HEK293 (cell line): ENCODE data around the gene SH3PXD2B.

Experiments used
- GFI1B ChIP-seq: fragments of 450-650 bp; formaldehyde crosslinking; IDR thresholded peaks from 2 replicates; pipeline ENCODE4 v1.5.1; 2016; ENCODE audit warnings: missing biosample characterization, missing genetic modification characterization
- MYNN ChIP-seq: fragments of 450-650 bp; formaldehyde crosslinking; IDR thresholded peaks from 2 replicates; pipeline ENCODE4 v1.5.1; 2016; ENCODE audit warnings: missing biosample characterization, missing genetic modification characterization, borderline replicate concordance
- OVOL3 ChIP-seq: fragments of 450-650 bp; formaldehyde crosslinking; IDR thresholded peaks from 2 replicates; pipeline ENCODE4 v1.5.1; 2016; ENCODE audit warnings: missing biosample characterization, missing genetic modification characterization
- SCRT1 ChIP-seq: fragments of 450-650 bp; formaldehyde crosslinking; IDR thresholded peaks from 2 replicates; pipeline ENCODE4 v1.5.1; 2016; ENCODE audit warnings: missing biosample characterization, missing genetic modification characterization, borderline replicate concordance
- SP2 ChIP-seq: fragments of 450-650 bp; formaldehyde crosslinking; IDR thresholded peaks from 2 replicates; pipeline ENCODE4 v1.5.1; 2016; ENCODE audit warnings: missing biosample characterization, missing genetic modification characterization
- TSHZ1 ChIP-seq: fragments of 450-650 bp; formaldehyde crosslinking; IDR thresholded peaks from 2 replicates; pipeline ENCODE4 v1.5.1; 2016; ENCODE audit warnings: missing biosample characterization, missing genetic modification characterization, borderline replicate concordance
- YY2 ChIP-seq: fragments of 450-650 bp; formaldehyde crosslinking; IDR thresholded peaks from 2 replicates; pipeline ENCODE4 v1.5.1; 2016; ENCODE audit warnings: missing biosample characterization, missing genetic modification characterization
- ZBTB11 ChIP-seq: fragments of 450-650 bp; formaldehyde crosslinking; conservative IDR thresholded peaks from 2 replicates; pipeline ENCODE4 v1.5.1; 2016; ENCODE audit warnings: low read depth, missing biosample characterization, missing genetic modification characterization
- ZBTB49 ChIP-seq: fragments of 450-650 bp; formaldehyde crosslinking; IDR thresholded peaks from 2 replicates; pipeline ENCODE4 v1.5.1; 2016; ENCODE audit warnings: missing biosample characterization, missing genetic modification characterization, low read depth
- ZFP69B ChIP-seq: fragments of 450-650 bp; formaldehyde crosslinking; IDR thresholded peaks from 2 replicates; pipeline ENCODE4 v1.5.1; 2016; ENCODE audit warnings: missing biosample characterization, missing genetic modification characterization
- ZNF18 ChIP-seq: fragments of 450-650 bp; formaldehyde crosslinking; IDR thresholded peaks from 2 replicates; pipeline ENCODE4 v1.5.1; 2016; ENCODE audit warnings: missing biosample characterization, missing genetic modification characterization
- ZNF274 ChIP-seq, 2 experiments: fragments of 200-500 bp in 1 of 2; fragments of 450-650 bp in 1 of 2; sonication (Bioruptor generic) in 1 of 2; formaldehyde crosslinking in 1 of 2; IDR thresholded peaks; 2 replicates each; pipeline versions ENCODE4 v1.5.1 to v1.6.1; 2014 to 2016; ENCODE audit warnings: borderline replicate concordance in 1 of 2, inconsistent platforms in 1 of 2, low read length in 1 of 2, missing biosample characterization in 1 of 2, missing genetic modification characterization in 1 of 2
- ZNF324 ChIP-seq: fragments of 450-650 bp; formaldehyde crosslinking; IDR thresholded peaks from 2 replicates; pipeline ENCODE4 v1.5.1; 2016; ENCODE audit warnings: missing biosample characterization, missing genetic modification characterization
- ZNF416 ChIP-seq: fragments of 450-650 bp; formaldehyde crosslinking; IDR thresholded peaks from 2 replicates; pipeline ENCODE4 v1.5.1; 2016; ENCODE audit warnings: missing biosample characterization, missing genetic modification characterization
- ZNF521 ChIP-seq: fragments of 450-650 bp; formaldehyde crosslinking; IDR thresholded peaks from 2 replicates; pipeline ENCODE4 v1.5.1; 2017; ENCODE audit warnings: missing biosample characterization, mild to moderate bottlenecking, missing genetic modification characterization
- ZNF555 ChIP-seq: fragments of 450-650 bp; formaldehyde crosslinking; conservative IDR thresholded peaks from 2 replicates; pipeline ENCODE4 v1.5.1; 2017; ENCODE audit warnings: missing biosample characterization, mild to moderate bottlenecking, missing genetic modification characterization, inconsistent platforms
- ZNF621 ChIP-seq: fragments of 450-650 bp; formaldehyde crosslinking; IDR thresholded peaks from 2 replicates; pipeline ENCODE4 v1.5.1; 2017; ENCODE audit warnings: missing biosample characterization, missing genetic modification characterization
- ZNF623 ChIP-seq: fragments of 450-650 bp; formaldehyde crosslinking; IDR thresholded peaks from 2 replicates; pipeline ENCODE4 v1.5.1; 2016; ENCODE audit warnings: missing biosample characterization, missing genetic modification characterization
- ZNF658 ChIP-seq: fragments of 450-650 bp; formaldehyde crosslinking; IDR thresholded peaks from 2 replicates; pipeline ENCODE4; 2016; ENCODE audit warnings: missing biosample characterization, missing genetic modification characterization
- ZNF707 ChIP-seq: fragments of 450-650 bp; formaldehyde crosslinking; IDR thresholded peaks from 2 replicates; pipeline ENCODE4 v1.5.1; 2016; ENCODE audit warnings: missing biosample characterization, missing genetic modification characterization
- ZNF76 ChIP-seq: fragments of 450-650 bp; formaldehyde crosslinking; IDR thresholded peaks from 2 replicates; pipeline ENCODE4; 2016; ENCODE audit warnings: low read depth, missing biosample characterization, missing genetic modification characterization, borderline replicate concordance
- ZNF768 ChIP-seq: fragments of 450-650 bp; formaldehyde crosslinking; IDR thresholded peaks from 2 replicates; pipeline ENCODE4 v1.5.1; 2018; ENCODE audit warnings: missing biosample characterization, mild to moderate bottlenecking, missing genetic modification characterization
- ZNF792 ChIP-seq: fragments of 450-650 bp; formaldehyde crosslinking; IDR thresholded peaks from 2 replicates; pipeline ENCODE4 v1.5.1; 2016; ENCODE audit warnings: missing biosample characterization, missing genetic modification characterization
- ZSCAN16 ChIP-seq: fragments of 450-650 bp; formaldehyde crosslinking; IDR thresholded peaks from 2 replicates; pipeline ENCODE4 v1.5.1; 2016; ENCODE audit warnings: missing biosample characterization, missing genetic modification characterization
- ZSCAN23 ChIP-seq: fragments of 450-650 bp; formaldehyde crosslinking; IDR thresholded peaks from 2 replicates; pipeline ENCODE4 v1.5.1; 2016; ENCODE audit warnings: missing biosample characterization, missing genetic modification characterization
- ZSCAN4 ChIP-seq: fragments of 450-650 bp; formaldehyde crosslinking; IDR thresholded peaks from 2 replicates; pipeline ENCODE4 v1.5.1; 2017; ENCODE audit warnings: missing biosample characterization, missing genetic modification characterization

The SH3PXD2B gene

GRCh38 chr5:172437445-172438318, 16.6 kb downstream of the SH3PXD2B start (continued):
- no peak for TF ChIP-seq ZSCAN16 (tag by site-specific recombination)
- TF ChIP-seq ZBTB49 (tag by site-specific recombination), result no peak
- peak; percentile 69; the same call in 1 of the 2 replicates for TF ChIP-seq ZNF324
- no peak for TF ChIP-seq ZNF521 (tag by site-specific recombination)
- TF ChIP-seq ZNF76 (tag by site-specific recombination), result no peak; the same call in 1 of the 2 replicates
- 0 out of 2 replicates have a peak, but pooled peaks have one; percentile 45 for TF ChIP-seq YY2
- no peak for TF ChIP-seq TSHZ1 (tag by site-specific recombination)
- TF ChIP-seq ZBTB11 (tag by site-specific recombination), result no peak
- TF ChIP-seq ZNF768 (tag by site-specific recombination), result no peak
- no peak for TF ChIP-seq ZNF555 (tag by site-specific recombination)
- TF ChIP-seq SP2 (tag by site-specific recombination), result no peak
- no peak for TF ChIP-seq ZSCAN23 (tag by site-specific recombination)
- TF ChIP-seq ZNF18 (tag by site-specific recombination), result peak; percentile 59; the same call in 1 of the 2 replicates
- TF ChIP-seq ZNF707 (tag by site-specific recombination), result no peak
- TF ChIP-seq ZNF792, result no peak
- TF ChIP-seq OVOL3 (tag by site-specific recombination), result no peak
- TF ChIP-seq ZNF621 (tag by site-specific recombination), result no peak
- no peak for TF ChIP-seq MYNN (tag by site-specific recombination)
- no peak for TF ChIP-seq ZSCAN4 (tag by site-specific recombination)
- no peak for TF ChIP-seq ZNF274 (IDR thresholded peaks at IDR 0.05; ENCODE audit: low read length)
- TF ChIP-seq ZNF274 (tag by site-specific recombination; IDR thresholded peaks at IDR 0.05; ENCODE audit: borderline replicate concordance), result no peak
- TF ChIP-seq GFI1B, result no peak
- peak; percentile 75 for TF ChIP-seq ZFP69B (tag by site-specific recombination)
- no peak for TF ChIP-seq ZNF623
- TF ChIP-seq SCRT1 (tag by site-specific recombination), result 0 out of 2 replicates have a peak, but pooled peaks have one; percentile 8
- no peak for TF ChIP-seq ZNF416 (tag by site-specific recombination)
- TF ChIP-seq ZNF658, result no peak
